IMR-90 (cell line): ENCODE results near the gene EGFR. TPM values are rescaled to one million over a fixed set of nuclear protein-coding genes. Genes with fewer than 3 reads are reported as not detected.

Experiments used
- ATAC-seq: fragments of 200-7000 bp; cut with Tn5 transposase; 2 replicates; pipeline ENCODE4 v1.9.1; 2020; ENCODE audit warnings: low read depth, mild to moderate bottlenecking, moderate library complexity
- BruUV-seq: library from RNA; stranded (reverse); fragments of 400-500 nt; replicated peaks from 2 replicates; lab custom pipeline; 2021; lab: Mats Ljungman, UMichigan
- CTCF ChIA-PET: fragments of 300-600 bp; formaldehyde crosslinking; extraction: SDS; loops from one replicate; lab custom pipeline; 2021; ENCODE audit warnings: antibody characterized with exemption; lab: Yijun Ruan, JAX
- POLR2A ChIA-PET: fragments of 300-600 bp; sonication (Branson Sonifier 250); formaldehyde crosslinking; loops from one replicate; lab custom pipeline; 2022; ENCODE audit warnings: antibody characterized with exemption; ENCODE audit not compliant: unreplicated experiment; lab: Charles Lee
- DNase-seq: peaks from one replicate; pipeline ENCODE4 v3.0.0; 2013
- H2AFZ ChIP-seq: replicated peaks from 2 replicates; pipeline ENCODE3; 2013; ENCODE audit warnings: low read length, mild to moderate bottlenecking; ENCODE audit not compliant: poor library complexity
- H2AK5ac ChIP-seq: 2 replicates; pipeline ENCODE4 v1.6.1; 2013; ENCODE audit warnings: low read depth, low read length, inconsistent platforms
- H2AK9ac ChIP-seq: replicated peaks from 2 replicates; pipeline ENCODE3; 2013; ENCODE audit warnings: mild to moderate bottlenecking, low read depth, low read length, moderate library complexity; ENCODE audit not compliant: poor library complexity
- H2BK120ac ChIP-seq: 2 replicates; pipeline ENCODE4 v1.6.1; 2013; ENCODE audit warnings: low read depth, low read length, inconsistent platforms
- H2BK15ac ChIP-seq: 3 replicates; pipeline ENCODE4 v1.6.1; 2013; ENCODE audit warnings: low read depth, low read length, inconsistent platforms
- H2BK20ac ChIP-seq: 2 replicates; pipeline ENCODE4 v1.6.1; 2013; ENCODE audit warnings: low read depth, mild to moderate bottlenecking, inconsistent platforms, low read length, moderate library complexity
- H2BK5ac ChIP-seq: 2 replicates; pipeline ENCODE4 v1.6.1; 2013; ENCODE audit warnings: mild to moderate bottlenecking, low read depth, low read length, inconsistent platforms; ENCODE audit not compliant: poor library complexity, severe bottlenecking
- H3K14ac ChIP-seq: replicated peaks from 2 replicates; pipeline ENCODE4 v1.6.1; 2013; ENCODE audit warnings: low read depth, low read length, inconsistent platforms
- H3K18ac ChIP-seq: 2 replicates; pipeline ENCODE4 v1.6.1; 2013; ENCODE audit warnings: low read depth, low read length, control low read depth
- H3K23ac ChIP-seq: 2 replicates; pipeline ENCODE4 v1.6.1; 2013; ENCODE audit warnings: low read depth, low read length, inconsistent platforms
- H3K27ac ChIP-seq: 2 replicates; pipeline ENCODE4 v1.5.1; 2013; ENCODE audit warnings: mild to moderate bottlenecking, control low read depth, low read length; ENCODE audit not compliant: insufficient read depth
- H3K27me3 ChIP-seq: 2 replicates; pipeline ENCODE4 v1.6.1; 2013; ENCODE audit warnings: low read length; ENCODE audit not compliant: control insufficient read depth, insufficient read depth
- H3K36me3 ChIP-seq: 2 replicates; pipeline ENCODE4 v1.6.1; 2013; ENCODE audit warnings: low read length, mixed read lengths; ENCODE audit not compliant: control insufficient read depth, insufficient read depth
- H3K4ac ChIP-seq: 2 replicates; pipeline ENCODE4 v1.6.1; 2013; ENCODE audit warnings: low read depth, low read length, inconsistent platforms
- H3K4me1 ChIP-seq: 2 replicates; pipeline ENCODE4 v1.6.1; 2013; ENCODE audit warnings: low read length, mixed read lengths; ENCODE audit not compliant: control insufficient read depth, insufficient read depth
- H3K4me2 ChIP-seq: 2 replicates; pipeline ENCODE4 v1.6.1; 2013; ENCODE audit warnings: low read depth, mild to moderate bottlenecking, control low read depth, low read length, moderate library complexity
- H3K4me3 ChIP-seq: 2 replicates; pipeline ENCODE4 v1.5.1; 2013; ENCODE audit warnings: low read depth, mild to moderate bottlenecking, control low read depth, low read length, moderate library complexity; ENCODE audit not compliant: insufficient read depth
- H3K56ac ChIP-seq: 2 replicates; pipeline ENCODE4 v1.6.1; 2013; ENCODE audit warnings: low read length, inconsistent platforms; ENCODE audit not compliant: insufficient read depth; ENCODE audit errors: extremely low read depth
- H3K79me1 ChIP-seq, 2 experiments: 2 replicates each; pipeline ENCODE4 v1.6.1; 2013; ENCODE audit warnings: low read length in 2 of 2, inconsistent platforms in 1 of 2, low read depth in 1 of 2
- H3K9ac ChIP-seq: 2 replicates; pipeline ENCODE4 v1.6.1; 2013; ENCODE audit warnings: low read depth, low read length, control low read depth
- H3K9me1 ChIP-seq: 2 replicates; pipeline ENCODE4 v1.6.1; 2013; ENCODE audit warnings: low read length, inconsistent platforms; ENCODE audit not compliant: insufficient read depth
- H3K9me3 ChIP-seq: 2 replicates; pipeline ENCODE4 v1.6.1; 2013; ENCODE audit warnings: low read length; ENCODE audit not compliant: control insufficient read depth, insufficient read depth
- H4K20me1 ChIP-seq: 2 replicates; pipeline ENCODE4 v1.6.1; 2013; ENCODE audit warnings: low read length, inconsistent platforms; ENCODE audit not compliant: insufficient read depth
- H4K5ac ChIP-seq: 2 replicates; pipeline ENCODE4 v1.6.1; 2013; ENCODE audit warnings: mild to moderate bottlenecking, low read depth, low read length, control low read depth
- H4K8ac ChIP-seq, 2 experiments: 2 replicates each; pipeline ENCODE4 v1.6.1; 2013; ENCODE audit warnings: low read depth in 2 of 2, low read length in 2 of 2, control low read depth in 1 of 2, inconsistent platforms in 1 of 2
- H4K91ac ChIP-seq: 2 replicates; pipeline ENCODE4 v1.6.1; 2013; ENCODE audit warnings: low read depth, low read length, inconsistent platforms; ENCODE audit not compliant: insufficient read depth
- BHLHE40 ChIP-seq: fragments of 150-350 bp; IDR thresholded peaks from 2 replicates; pipeline ENCODE4 v1.6.1; 2016; ENCODE audit warnings: mild to moderate bottlenecking, low read depth, low read length
- CEBPB ChIP-seq: IDR thresholded peaks from 2 replicates; pipeline ENCODE4 v1.6.1; 2012; ENCODE audit warnings: low read depth, low read length, improper control_type of control experiment
- CHD1 ChIP-seq: IDR thresholded peaks from 2 replicates; pipeline ENCODE4 v1.6.1; 2012; ENCODE audit warnings: low read depth, low read length, improper control_type of control experiment
- ELK1 ChIP-seq: fragments of 150-350 bp; IDR thresholded peaks from 2 replicates; pipeline ENCODE4 v1.6.1; 2016; ENCODE audit warnings: low read depth, mild to moderate bottlenecking, low read length, moderate library complexity, borderline replicate concordance
- MAZ ChIP-seq: IDR thresholded peaks from 2 replicates; pipeline ENCODE4 v1.6.1; 2012; ENCODE audit warnings: low read depth, mild to moderate bottlenecking, low read length, improper control_type of control experiment, moderate library complexity, borderline replicate concordance
- MXI1 ChIP-seq: IDR thresholded peaks from 2 replicates; pipeline ENCODE4 v1.6.1; 2012; ENCODE audit warnings: low read depth, mild to moderate bottlenecking, low read length, moderate library complexity, borderline replicate concordance
- POLR2A ChIP-seq: IDR thresholded peaks from 2 replicates; pipeline ENCODE4 v1.6.1; 2012; ENCODE audit warnings: mild to moderate bottlenecking, low read depth, low read length
- RAD21 ChIP-seq: IDR thresholded peaks from 2 replicates; pipeline ENCODE4 v1.6.1; 2012; ENCODE audit warnings: low read length, improper control_type of control experiment
- RFX5 ChIP-seq: IDR thresholded peaks from 2 replicates; pipeline ENCODE4 v1.8.0; 2012; ENCODE audit warnings: low read depth, mild to moderate bottlenecking, low read length, moderate library complexity
- SMC3 ChIP-seq: fragments of 150-350 bp; IDR thresholded peaks from 2 replicates; pipeline ENCODE4 v1.6.1; 2016; ENCODE audit warnings: low read depth, mild to moderate bottlenecking, antibody characterized with exemption, low read length, moderate library complexity
- WGBS, 2 experiments: methylation state at CpG; one replicate each; pipeline versions ENCODE4 v1.1.5 to v1.1.7; 2013; ENCODE audit warnings: missing lambda C conversion rate in 2 of 2; ENCODE audit not compliant: insufficient read length in 1 of 2; ENCODE audit errors: extremely low coverage in 2 of 2; 5-methylcytosine and 5-hydroxymethylcytosine counted together
- dilution Hi-C: fragments of 300-500 bp; cut with HindIII; formaldehyde crosslinking; loops from one replicate; pipeline ENCODE4 v1.14.3; 2018; ENCODE audit warnings: low sequenced_read_pairs; ENCODE audit not compliant: unreplicated experiment
- in situ Hi-C: fragments of 300-500 bp; cut with MboI; formaldehyde crosslinking; loops from 3 replicates; pipeline ENCODE4 v1.14.3; 2019; ENCODE audit warnings: low sequenced_read_pairs, inconsistent platforms, mixed read lengths
- intact Hi-C: fragments of 100-400 bp; cut with micrococcal nuclease; formaldehyde crosslinking; loops from 2 replicates; pipeline ENCODE4 v1.10.0; 2022
- polyA plus RNA-seq, 3 experiments: library from polyadenylated mRNA; depleted of rRNA; stranded (reverse); fragments of >200 nt; gene quantifications; 2 replicates each; pipeline ENCODE4 v1.2.3, GENCODE V29; 2012; ENCODE audit warnings: low replicate concordance in 1 of 3
- total RNA-seq: library from RNA; depleted of rRNA; stranded (reverse); fragments of >200 nt; gene quantifications from 2 replicates; pipeline ENCODE4 v1.2.3, GENCODE V29; 2012
- TF ChIP-seq, protein P1 (sequence below): fragments of 150-350 bp; IDR thresholded peaks from 2 replicates; pipeline ENCODE4 v1.6.1; 2017; ENCODE audit warnings: mild to moderate bottlenecking, antibody characterized with exemption, low read length, low read depth

EGFR gene
- total and polyA plus RNA-seq, 2 of the 4 experiments (the other 2 are of a cell fraction): 36.9 to 60.4 TPM

GRCh38 chr7:55177068-55177530 is 158.3 kb downstream of the EGFR start:
- H2AK5ac ChIP-seq: no peak overlapping the region
- H3K4me2 ChIP-seq: no peak overlapping the region
- intact Hi-C loops (no loop called here), dilution Hi-C loops (no loop called here), in situ Hi-C loops (no loop called here)
- no peak overlapping the region for H2BK20ac ChIP-seq
- H3K56ac ChIP-seq: no peak overlapping the region
- no peak overlapping the region for H3K14ac ChIP-seq
- no peak overlapping the region for H2AK9ac ChIP-seq
- H3K9me1 ChIP-seq: peaks cover 25% of the 10 kb centered on the region
- DNase-seq (no peak), ATAC-seq (no peak)
- no TSS peak for BruUV-seq
- H2BK15ac ChIP-seq: no peak overlapping the region
- no peak overlapping the region for H3K9ac ChIP-seq
- H3K4ac ChIP-seq: no peak overlapping the region
- no peak overlapping the region for H3K18ac ChIP-seq
- 57% methylated on average over 1 of the region's 7 CpGs; no CpG with 5 or more reads in 1 of the 2 experiments for WGBS, 2 experiments
- CTCF ChIA-PET: no interaction called here
- H3K36me3 ChIP-seq: peaks cover 74% of the 10 kb centered on the region
- H4K91ac ChIP-seq: 0 out of 2 replicates have a peak overlapping the region, but pooled peaks have one; percentile 5
- no peak overlapping the region; the same call in 1 of the 2 replicates for H3K23ac ChIP-seq
- no peak overlapping the region for H4K8ac ChIP-seq
- no peaks in the 10 kb centered on the region for H3K27me3 ChIP-seq
- peaks cover 21% of the 10 kb centered on the region for H3K4me1 ChIP-seq
- no peak overlapping the region for H2AFZ ChIP-seq
- no peak overlapping the region for H3K4me3 ChIP-seq
- H2BK120ac ChIP-seq: peak overlapping the region; percentile 17; the same call in 1 of the 2 replicates
- H4K20me1 ChIP-seq: no peaks in the 10 kb centered on the region
- H3K9me3 ChIP-seq: no peaks in the 10 kb centered on the region
- H3K27ac ChIP-seq: no peak overlapping the region
- H2BK5ac ChIP-seq: no peak overlapping the region
- H4K5ac ChIP-seq: no peak overlapping the region
- POLR2A ChIA-PET: no interaction called here
- TF ChIP-seq MAZ (no peak), RAD21 (no peak), ELK1 (no peak), CHD1 (no peak), POLR2A (no peak), SMC3 (no peak), RFX5 (no peak), MXI1 (no peak), CEBPB (no peak), BHLHE40 (no peak)
- TF ChIP-seq, protein P1, sequence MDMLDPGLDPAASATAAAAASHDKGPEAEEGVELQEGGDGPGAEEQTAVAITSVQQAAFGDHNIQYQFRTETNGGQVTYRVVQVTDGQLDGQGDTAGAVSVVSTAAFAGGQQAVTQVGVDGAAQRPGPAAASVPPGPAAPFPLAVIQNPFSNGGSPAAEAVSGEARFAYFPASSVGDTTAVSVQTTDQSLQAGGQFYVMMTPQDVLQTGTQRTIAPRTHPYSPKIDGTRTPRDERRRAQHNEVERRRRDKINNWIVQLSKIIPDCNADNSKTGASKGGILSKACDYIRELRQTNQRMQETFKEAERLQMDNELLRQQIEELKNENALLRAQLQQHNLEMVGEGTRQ: no peak
- peaks cover 5 to 62% of the 10 kb centered on the region in 2 experiments for H3K79me1 ChIP-seq
